Adipose tissue (tissue), 3 donors: ENCODE measurements around the gene ZNF337. TPM values are rescaled to one million over a fixed set of nuclear protein-coding genes. Genes with fewer than 3 reads are reported as not detected.
"Not testable (repeated sequence)": the region's sequence is repeated elsewhere in the genome, so short reads cannot be mapped to it uniquely, and the experiment has no call there.

Experiments used
- H3K27ac ChIP-seq: one replicate; pipeline ENCODE4 v1.5.1; 2013; ENCODE audit warnings: low read depth, low read length
- WGBS, 3 donors: extraction: QIAGEN DNeasy Blood & Tissue Kit; methylation state at CpG; one replicate each; pipeline ENCODE4 v1.1.7; 2013; 5-methylcytosine and 5-hydroxymethylcytosine counted together
- polyA plus RNA-seq, 3 donors: library from polyadenylated mRNA; stranded (reverse); fragments of 200-250 nt; gene quantifications; one replicate each; pipeline ENCODE4 v1.2.3, GENCODE V29; 2013
- donor health status: healthy with polysubstance abuse.
- donor health status: Bipolar disorder and iron deficiency.
- donor health status: healthy.

ZNF337 gene
- polyA plus RNA-seq, result 1 to 10 TPM; 4.8 to 7.1 (median 6.1) TPM

DNA sequence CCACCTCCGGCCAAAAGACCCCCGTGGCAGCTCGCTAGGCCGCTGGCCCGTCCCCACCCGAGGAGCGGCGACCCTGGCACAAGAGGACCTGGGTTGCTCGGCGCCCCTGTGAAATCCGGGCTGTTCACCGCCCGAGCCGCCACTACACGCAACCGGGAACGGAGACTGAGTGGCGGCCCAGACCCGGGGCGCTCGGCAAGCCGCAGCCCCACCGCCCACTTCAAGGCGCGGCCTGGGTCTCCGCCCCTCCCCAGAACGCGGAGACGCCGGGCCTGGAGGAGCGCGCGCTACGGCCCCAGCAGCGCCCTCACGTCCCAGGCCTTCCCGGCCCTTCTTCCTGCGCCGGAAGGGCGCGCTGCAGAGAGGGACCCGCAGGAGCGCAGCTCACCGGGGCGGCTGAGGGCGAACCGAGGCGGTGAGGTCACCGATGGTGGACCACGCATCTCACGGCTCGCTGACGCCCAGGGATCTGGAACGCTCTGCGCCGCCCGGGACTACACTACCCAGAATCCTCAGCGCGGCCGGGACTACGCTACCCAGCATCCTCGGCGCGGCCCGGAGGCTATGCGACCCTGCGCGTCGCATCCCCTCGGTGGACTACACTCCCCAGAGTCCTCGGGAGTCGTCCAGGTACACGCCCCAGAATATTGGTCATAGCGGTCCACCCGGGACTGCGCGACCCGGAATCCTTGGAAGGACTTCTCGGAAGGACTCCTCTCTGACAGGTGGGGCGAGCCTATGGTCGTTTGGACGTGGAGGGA, at the start of gene ZNF337:
Gene ZNF337, minus strand, starts transcription at position 483 of the 761 bp plus-strand sequence. CDS start 10,436 bp downstream, outside the sequence.
- WGBS, 3 donors, result 0 to 1% (median 0%) methylated on average over 65 to 82 of the region's 82 CpGs

DNA sequence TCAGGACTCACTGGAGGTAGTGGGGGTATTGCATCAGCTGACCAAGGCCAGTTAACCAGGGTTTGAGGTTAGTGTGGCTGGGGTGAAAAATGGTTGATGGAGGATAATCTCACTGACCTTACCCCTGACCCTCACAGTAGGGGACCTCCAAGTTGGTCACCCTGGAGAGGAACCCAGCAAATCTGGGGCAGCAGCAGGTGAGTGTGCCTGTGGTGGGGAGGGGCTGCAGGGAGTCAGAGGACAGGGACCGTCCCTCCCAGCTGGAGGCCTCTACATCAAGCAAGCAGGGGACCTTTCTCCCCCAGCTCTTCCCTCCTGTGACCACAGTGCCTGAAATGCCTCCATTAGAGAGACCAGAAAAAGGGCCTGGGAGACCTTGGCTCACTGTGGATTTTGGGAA, 49.1 kb upstream of the ZNF337 start:
- 87 to 100% (median 93%) methylated on average over 1 of the region's 1 CpG for WGBS, 3 donors
- H3K27ac ChIP-seq, result no peak overlapping the region

More for the DNA sequence above, at the start of gene ZNF337:
- H3K27ac ChIP-seq, result peak within 1 kb of the TSS; percentile 57

DNA sequence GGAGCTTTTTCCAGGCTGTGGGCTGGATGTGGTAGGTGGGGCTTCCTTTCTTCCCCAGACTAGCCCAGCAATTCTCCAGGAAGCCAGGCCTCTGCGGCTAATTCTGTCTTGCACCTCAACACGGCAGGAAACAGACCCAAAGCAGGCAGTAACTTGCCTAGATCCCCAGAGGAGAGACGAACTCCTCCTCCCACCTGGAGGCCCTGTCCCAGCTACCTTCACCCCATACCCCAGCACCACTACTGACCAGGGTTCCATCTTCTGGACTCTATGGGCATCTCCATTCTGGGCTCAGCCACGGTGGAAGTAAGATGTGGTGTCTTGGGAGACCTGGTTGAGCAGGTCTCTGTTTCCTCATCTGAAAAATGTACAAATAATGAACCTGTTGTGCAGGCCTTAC, 48.4 kb upstream of the ZNF337 start:
- no peak overlapping the region for H3K27ac ChIP-seq
- 70 to 87% (median 85%) methylated on average over 4 of the region's 4 CpGs for WGBS, 3 donors

DNA sequence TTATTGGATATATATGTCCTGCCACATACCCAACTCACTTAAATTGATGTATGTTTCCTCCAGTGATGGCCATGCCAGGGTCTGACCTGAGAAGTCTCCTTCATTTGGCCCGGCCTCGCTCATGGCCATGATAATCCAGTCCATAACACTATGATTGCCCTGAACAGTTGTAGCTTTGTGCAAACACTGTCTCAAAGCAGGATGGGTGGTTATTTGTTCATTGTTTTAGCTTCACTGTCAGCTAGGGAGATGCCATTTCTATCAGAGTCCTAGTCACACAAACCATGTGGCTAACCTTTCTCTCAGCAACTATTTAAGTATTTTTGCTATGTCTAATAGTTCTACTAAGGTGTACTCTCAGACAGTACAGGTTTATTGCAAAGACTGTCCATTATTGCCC, 47.6 kb upstream of the ZNF337 start:
- WGBS, 3 donors, result 95 to 99% (median 97%) methylated on average over 2 of the region's 2 CpGs
- H3K27ac ChIP-seq, result no peak overlapping the region

DNA sequence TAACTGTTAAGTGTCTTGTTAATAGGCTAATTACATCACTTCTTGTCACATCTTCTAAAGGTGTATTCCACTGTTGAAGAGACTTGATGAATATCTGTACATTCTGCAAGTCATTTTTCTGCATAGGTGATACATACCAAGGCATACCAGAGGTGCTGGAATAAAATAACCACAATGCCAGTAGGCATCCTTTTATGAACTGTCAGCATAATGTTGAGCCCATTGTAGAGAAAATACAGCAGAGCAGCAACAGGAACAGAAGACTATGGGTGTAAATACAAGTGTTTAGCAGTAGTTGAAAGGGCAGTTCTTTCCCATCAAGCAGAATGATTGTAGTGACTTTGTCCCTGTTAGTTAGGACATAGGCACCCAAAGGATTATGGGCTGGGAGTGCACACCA, 44.4 kb upstream of the ZNF337 start:
- H3K27ac ChIP-seq, result no peak overlapping the region

DNA sequence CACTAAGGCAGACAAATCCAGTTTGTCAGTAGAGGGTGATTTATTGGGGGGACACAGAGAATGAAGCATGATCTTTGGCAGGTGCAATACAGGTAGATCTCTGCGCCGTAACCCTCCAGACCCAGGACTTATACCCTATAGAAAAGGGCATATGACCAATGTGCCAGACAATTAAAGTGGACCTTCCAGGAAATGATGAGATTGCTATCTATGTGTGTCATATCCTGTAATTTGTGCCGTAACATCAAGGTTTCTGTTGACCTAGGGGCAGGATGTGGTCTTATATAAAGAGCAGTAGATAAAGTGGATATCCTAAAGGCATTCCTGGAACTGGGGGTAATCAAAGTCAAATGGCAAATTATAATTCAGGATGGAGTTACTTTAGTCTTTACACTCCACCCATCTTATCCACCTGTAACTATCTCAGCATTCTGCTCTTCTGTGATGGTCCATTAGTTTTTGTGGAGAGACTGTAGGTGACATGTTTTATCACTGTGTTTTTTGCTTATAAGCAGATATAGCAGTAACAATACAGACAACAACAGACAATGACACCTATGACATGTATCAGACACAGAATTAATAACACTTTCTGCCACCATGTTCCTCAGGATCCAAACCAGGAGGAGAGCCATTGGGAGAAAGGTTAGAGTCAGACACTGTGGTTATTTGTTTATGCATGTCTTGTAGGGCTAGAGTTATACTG, 43.1 kb upstream of the ZNF337 start:
- 77 to 93% (median 83%) methylated on average over 3 of the region's 3 CpGs for WGBS, 3 donors
- no peak overlapping the region for H3K27ac ChIP-seq

DNA sequence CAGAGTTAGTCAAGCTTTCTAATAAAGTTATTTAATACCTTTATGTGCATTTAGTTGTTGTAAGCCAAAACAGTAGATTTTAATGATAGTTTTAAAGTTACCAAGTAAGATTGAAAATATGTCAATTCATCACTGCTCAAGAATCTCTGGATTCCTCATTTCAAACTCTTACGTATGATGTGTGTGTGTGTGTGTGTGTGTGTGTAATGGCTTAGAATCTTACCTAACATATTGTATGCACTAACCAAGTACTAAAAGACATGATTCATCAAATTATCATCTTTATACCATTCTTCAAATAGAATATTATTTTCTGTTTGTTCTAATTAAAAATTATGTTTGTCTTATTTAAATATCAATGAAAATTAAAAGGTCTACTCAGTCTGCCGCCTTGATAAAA, 41.5 kb upstream of the ZNF337 start:
- H3K27ac ChIP-seq, result no peak overlapping the region
- WGBS, 3 donors, result 92 to 97% (median 97%) methylated on average over 2 of the region's 2 CpGs

DNA sequence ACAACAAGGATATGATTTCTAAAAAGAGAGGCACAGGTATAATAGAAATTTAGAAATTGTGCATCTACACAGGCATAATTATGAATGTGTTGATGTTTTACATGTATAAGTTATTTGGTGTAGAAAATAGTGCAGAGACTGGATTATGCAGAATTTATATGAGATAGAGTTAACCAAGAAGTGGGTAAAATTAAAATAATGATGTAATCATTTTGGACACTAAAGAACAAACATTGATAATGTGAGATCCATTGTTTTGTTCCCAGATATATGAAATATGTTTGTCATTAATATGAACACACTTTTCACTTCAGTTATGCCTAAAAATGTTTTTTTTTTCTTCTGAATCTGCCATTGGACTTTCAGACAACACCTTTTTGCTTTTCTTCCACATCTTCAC, 37.2 kb upstream of the ZNF337 start:
- H3K27ac ChIP-seq, result no peak overlapping the region

DNA sequence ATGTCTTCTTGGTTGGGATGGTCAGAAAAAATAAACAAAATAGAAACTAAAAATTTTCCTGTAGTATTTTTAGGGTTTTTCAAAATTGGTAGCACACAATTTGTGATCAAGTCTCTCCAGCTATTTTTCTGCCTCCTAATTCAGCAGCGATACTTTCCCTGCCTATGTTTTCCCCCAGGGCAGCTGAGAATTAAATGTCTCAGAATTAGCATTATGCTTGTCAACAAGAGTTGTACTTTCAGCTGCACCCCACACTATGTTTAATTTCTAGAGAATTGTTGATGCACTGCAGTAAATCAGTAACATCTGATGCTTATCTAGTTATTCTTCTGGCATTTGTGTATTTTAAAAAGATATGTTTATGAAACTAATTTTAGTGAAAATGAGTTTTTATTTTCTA, 34.2 kb upstream of the ZNF337 start:
- WGBS, 3 donors, result 74 to 88% (median 77%) methylated on average over 1 of the region's 1 CpG
- H3K27ac ChIP-seq, result no peak overlapping the region

DNA sequence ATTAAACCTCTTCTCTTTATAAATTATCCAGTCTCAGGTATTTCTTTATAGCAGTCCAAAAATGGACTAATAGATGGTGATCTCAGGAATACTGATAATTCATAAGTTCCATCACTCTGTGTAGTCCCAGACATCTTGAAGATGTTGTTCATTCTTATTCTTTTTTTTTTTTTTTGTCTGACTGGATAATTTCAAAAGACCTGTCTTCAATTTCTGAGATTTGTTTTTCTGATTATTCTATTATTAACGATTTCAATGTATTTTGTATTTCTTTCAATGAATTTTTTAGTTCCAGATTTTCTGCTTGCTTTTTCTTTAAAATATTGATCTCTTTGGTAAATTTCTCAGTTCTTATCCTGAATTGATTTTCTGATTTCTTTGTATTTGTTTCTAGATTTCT, 29.7 kb upstream of the ZNF337 start:
- 92 to 96% (median 94%) methylated on average over 1 of the region's 1 CpG for WGBS, 3 donors
- H3K27ac ChIP-seq, result no peak overlapping the region

DNA sequence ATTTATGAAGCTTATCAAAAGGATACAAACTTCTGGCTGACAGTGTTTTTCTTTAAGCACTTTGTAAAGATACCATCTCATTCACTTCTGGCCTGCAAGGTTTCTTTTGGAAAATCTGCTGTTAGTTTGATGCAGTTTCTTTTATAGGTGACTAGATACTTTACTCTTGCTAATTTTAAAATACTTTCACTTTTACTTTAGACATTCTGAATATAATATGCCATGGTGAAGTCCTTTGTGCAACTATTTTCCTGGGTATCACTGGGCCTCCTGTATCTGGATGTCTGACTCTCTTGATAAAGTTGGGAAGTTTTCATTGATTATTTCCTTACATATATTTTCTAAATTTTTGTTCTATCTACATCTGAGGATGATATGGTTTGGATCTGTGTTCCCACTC, 29.0 kb upstream of the ZNF337 start:
- H3K27ac ChIP-seq, result no peak overlapping the region

DNA sequence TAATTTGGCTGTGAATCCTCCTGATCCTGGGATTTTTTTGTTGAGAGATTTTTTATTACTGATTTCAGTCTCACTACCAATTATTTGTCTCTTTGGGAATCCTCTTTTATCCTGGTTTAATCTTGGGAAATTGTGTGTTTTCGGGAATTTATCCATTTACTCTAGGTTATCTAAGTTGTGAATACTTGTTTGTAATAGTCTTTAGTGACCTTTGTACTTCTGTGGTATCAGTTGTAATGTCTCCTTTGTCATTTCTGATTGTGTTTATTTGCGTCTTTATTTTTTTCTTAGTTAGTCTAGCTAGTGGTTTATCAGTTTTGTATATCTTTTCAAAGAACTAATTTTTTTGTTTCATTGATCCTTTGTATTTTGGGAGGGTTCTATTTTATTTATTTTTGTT, 27.3 kb upstream of the ZNF337 start:
- WGBS, 3 donors, result 76 to 97% (median 92%) methylated on average over 2 of the region's 2 CpGs
- no peak overlapping the region for H3K27ac ChIP-seq

DNA sequence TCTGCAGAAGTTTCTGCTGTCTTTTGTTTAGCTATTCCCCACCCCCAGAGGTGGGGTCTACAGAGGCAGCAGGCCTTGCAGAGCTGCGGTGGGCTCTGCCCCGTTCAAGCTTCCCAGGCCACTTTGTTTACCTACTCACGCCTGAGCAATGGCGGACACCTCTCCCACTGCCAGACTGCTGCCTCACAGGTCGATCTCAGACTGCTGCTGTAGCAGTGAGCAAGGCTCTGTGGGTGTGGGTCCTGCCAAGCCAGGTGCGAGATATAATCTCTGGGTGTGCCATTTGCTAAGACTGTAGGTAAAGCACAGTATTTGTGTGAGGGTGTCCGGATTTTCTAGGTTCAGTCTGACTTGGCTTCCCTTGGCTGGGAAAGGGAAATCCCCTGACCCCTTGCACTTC, 23.6 kb upstream of the ZNF337 start:
- no peak overlapping the region for H3K27ac ChIP-seq
- 94 to 96% (median 95%) methylated on average over 7 of the region's 7 CpGs for WGBS, 3 donors

DNA sequence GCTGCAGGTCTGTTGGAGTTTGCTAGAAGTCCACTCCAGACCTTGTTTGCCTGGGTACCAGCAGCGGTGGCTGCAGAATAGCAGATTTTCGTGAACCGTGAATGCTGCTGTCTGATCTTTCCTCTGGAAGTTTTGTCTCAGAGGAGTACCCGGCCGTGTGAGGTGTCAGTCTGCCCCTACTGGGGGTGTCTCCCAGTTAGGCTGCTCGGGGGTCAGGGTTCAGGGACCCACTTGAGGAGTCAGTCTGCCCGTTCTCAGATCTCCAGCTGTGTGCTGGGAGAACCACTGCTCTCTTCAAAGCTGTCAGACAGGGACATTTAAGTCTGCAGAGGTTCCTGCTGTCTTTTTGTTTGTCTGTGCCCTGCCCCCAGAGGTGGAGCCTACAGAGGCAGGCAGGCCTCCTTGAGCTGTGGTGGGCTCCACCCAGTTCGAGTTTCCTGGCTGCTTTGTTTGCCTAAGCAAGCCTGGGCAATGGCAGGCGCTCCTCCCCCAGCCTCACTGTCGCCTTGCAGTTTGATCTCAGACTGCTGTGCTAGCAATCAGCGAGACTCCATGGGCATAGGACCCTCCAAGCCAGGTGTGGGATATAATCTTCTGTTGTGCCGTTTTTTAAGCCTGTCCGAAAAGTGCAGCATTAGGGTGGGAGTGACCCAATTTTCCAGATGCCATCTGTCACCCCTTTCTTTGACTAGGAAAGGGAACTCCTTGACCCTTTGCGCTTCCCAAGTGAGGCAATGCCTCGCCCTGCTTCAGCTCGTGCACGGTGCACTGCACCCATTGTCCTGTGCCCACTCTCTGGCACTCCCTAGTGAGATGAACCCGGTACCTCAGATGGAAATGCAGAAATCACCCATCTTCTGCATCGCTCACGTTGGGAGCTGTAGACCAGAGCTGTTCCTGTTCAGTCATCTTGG, 22.5 kb upstream of the ZNF337 start:
- H3K27ac ChIP-seq, result not testable (repeated sequence)
- 84 to 87% (median 85%) methylated on average over 20 of the region's 20 CpGs for WGBS, 3 donors

DNA sequence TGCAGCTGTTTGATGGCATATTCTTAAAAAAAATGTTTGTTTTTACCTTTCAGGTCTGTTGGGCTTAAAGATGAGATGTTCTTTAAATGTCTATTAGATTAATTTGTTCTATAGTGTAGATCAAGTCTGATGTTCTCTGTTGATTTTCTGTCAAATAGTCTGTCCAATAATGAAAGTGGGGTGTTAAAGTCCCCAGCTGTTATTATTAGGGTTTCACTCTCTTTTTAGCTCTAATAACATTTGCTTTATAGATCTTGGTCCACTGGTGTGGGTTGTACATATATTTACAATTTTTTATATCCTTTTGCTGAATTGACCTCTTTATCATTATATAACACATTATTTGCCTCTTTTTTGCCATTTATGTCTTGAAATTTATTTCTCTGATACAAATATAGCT, 11.0 kb upstream of the ZNF337 start:
- H3K27ac ChIP-seq, result no peak overlapping the region

DNA sequence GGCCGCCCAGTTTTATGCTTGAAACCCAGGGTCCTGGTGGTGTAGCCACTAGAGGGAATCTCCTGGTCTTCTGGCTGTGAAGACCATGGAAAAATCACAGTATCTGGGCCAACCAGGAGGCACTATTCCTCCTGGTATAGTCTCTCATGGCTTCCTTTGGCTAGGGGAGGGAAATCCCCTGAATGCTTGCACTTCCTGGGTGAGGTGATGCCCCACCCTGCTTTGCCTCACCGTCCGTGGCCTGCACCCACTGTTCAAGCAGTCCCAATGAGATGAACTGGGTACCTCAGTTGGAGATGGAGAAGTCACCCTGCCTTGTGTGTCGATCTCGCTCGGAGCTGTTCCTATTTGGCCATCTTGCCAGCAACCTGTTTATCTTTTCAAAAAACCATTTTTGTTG, 10.1 kb upstream of the ZNF337 start:
- WGBS, 3 donors, result 87 to 93% (median 88%) methylated on average over 6 of the region's 6 CpGs
- no peak overlapping the region for H3K27ac ChIP-seq

DNA sequence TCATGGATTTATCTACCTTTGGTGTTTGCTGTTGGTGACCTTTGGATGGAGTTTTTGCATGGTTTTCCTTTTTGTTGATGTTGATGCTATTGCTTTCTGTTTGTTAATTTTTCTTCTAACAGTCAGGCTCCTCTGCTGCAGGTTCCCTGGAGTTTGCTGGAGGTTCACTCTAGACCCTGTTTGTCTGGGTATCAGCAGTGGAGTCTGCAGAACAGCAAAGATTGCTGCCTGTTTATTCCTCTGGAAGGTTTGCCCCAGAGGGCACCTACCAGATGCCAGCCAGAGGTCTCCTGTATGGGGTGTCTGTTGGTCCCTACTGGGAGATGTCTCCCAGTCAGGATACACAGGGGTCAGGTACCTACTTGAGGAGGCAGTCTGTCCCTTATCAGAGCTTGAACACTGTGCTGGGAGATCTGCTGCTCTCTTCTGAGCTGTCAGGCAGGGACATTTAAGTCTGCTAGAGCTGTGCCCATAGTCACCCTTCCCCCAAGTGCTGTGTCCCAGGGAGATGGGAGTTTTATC, 9.2 kb upstream of the ZNF337 start:
- no peak overlapping the region for H3K27ac ChIP-seq

DNA sequence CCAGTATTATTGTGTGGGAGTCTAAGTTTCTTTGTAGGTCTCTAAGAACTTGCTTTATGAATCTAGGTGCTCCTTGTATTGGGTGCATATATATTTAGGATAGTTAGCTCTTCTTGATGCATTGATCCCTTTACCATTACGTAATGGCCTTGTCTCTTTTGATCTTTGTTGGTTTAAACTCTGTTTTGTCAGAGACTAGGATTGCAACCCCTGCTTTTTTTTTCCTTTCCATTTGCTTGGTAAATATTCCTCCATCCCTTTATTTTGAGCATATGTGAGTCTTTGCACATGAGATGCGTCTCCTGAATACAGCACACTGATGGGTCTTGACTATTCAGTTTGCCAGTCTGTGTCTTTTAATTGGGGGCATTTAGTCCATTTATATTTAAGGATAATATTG, 7.7 kb upstream of the ZNF337 start:
- H3K27ac ChIP-seq, result not testable (repeated sequence)
- 94% methylated on average over 2 of the region's 2 CpGs for WGBS, 3 donors

DNA sequence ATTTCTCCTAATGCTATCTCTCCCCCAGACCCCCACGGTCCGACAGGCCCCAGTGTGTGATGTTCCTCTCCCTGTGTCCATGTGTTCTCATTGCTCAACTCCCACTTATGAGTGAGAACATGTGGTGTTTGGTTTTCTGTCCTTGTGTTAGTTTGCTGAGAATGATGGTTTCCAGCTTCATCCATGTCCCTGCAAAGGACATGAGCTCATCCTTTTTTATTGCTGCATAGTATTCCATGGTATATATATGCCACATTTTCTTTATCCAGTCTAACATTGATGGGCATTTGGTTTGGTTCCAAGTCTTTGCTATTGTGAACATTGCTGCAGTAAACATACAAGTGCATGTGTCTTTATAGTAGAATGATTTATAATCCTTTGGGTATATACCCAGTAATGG, 4.2 kb upstream of the ZNF337 start:
- H3K27ac ChIP-seq, result not testable (repeated sequence)
- 80 to 98% (median 93%) methylated on average over 2 of the region's 2 CpGs for WGBS, 3 donors
